H9 (cell line): ENCODE measurements around the gene GJA8. TPM values are rescaled to one million over a fixed set of nuclear protein-coding genes. Genes with fewer than 3 reads are reported as not detected.

Experiments used
- DNase-seq: peaks from one replicate; pipeline ENCODE4 v3.0.0-alpha.2; 2017
- H2AFZ ChIP-seq: one replicate; pipeline ENCODE4 v1.6.1; 2013; ENCODE audit warnings: mild to moderate bottlenecking, low read length, control low read depth, moderate library complexity
- H2AK5ac ChIP-seq: 2 replicates; pipeline ENCODE4 v1.6.1; 2013; ENCODE audit warnings: low read length, control low read depth, mixed read lengths; ENCODE audit not compliant: insufficient read length
- H2BK120ac ChIP-seq: one replicate; pipeline ENCODE4 v1.6.1; 2013; ENCODE audit warnings: low read depth, mild to moderate bottlenecking, low read length, control low read depth, inconsistent platforms; ENCODE audit not compliant: poor library complexity, severe bottlenecking
- H2BK12ac ChIP-seq: 2 replicates; pipeline ENCODE4 v1.6.1; 2013; ENCODE audit warnings: low read length, control low read depth, mixed read lengths, low read depth; ENCODE audit not compliant: insufficient read length
- H2BK15ac ChIP-seq: 2 replicates; pipeline ENCODE4 v1.6.1; 2013; ENCODE audit warnings: low read depth, low read length, control low read depth
- H2BK20ac ChIP-seq: one replicate; pipeline ENCODE4 v1.6.1; 2013; ENCODE audit warnings: low read depth, mild to moderate bottlenecking, low read length, control low read depth, inconsistent platforms; ENCODE audit not compliant: poor library complexity, severe bottlenecking
- H2BK5ac ChIP-seq: 2 replicates; pipeline ENCODE4 v1.6.1; 2013; ENCODE audit warnings: low read length, control low read depth, mixed read lengths; ENCODE audit not compliant: insufficient read length
- H3K14ac ChIP-seq: 2 replicates; pipeline ENCODE4 v1.6.1; 2013; ENCODE audit warnings: low read length, control low read depth; ENCODE audit not compliant: insufficient read depth
- H3K18ac ChIP-seq: 2 replicates; pipeline ENCODE4 v1.6.1; 2013; ENCODE audit warnings: low read depth, mild to moderate bottlenecking, mixed read lengths, low read length, control low read depth; ENCODE audit not compliant: insufficient read length
- H3K23ac ChIP-seq: 2 replicates; pipeline ENCODE4 v1.6.1; 2013; ENCODE audit warnings: low read length, control low read depth, mixed read lengths, low read depth; ENCODE audit not compliant: insufficient read length
- H3K23me2 ChIP-seq: 2 replicates; pipeline ENCODE4 v1.6.1; 2013; ENCODE audit warnings: low read depth, mild to moderate bottlenecking, mixed read lengths, low read length, control low read depth; ENCODE audit not compliant: insufficient read length, poor library complexity, severe bottlenecking
- H3K27ac ChIP-seq: 2 replicates; pipeline ENCODE4 v1.5.1; 2013; ENCODE audit warnings: low read length, control low read depth, mixed read lengths, low read depth; ENCODE audit not compliant: insufficient read length
- H3K27me3 ChIP-seq: 2 replicates; pipeline ENCODE4 v1.6.1; 2013; ENCODE audit warnings: low read length, control low read depth, inconsistent platforms; ENCODE audit not compliant: insufficient read depth
- H3K4ac ChIP-seq: 2 replicates; pipeline ENCODE4 v1.6.1; 2013; ENCODE audit warnings: low read depth, mild to moderate bottlenecking, control low read depth, inconsistent platforms, low read length, moderate library complexity
- H3K4me1 ChIP-seq: 2 replicates; pipeline ENCODE4 v1.6.1; 2013; ENCODE audit warnings: low read length, control low read depth, inconsistent platforms; ENCODE audit not compliant: insufficient read depth
- H3K4me2 ChIP-seq: 2 replicates; pipeline ENCODE4 v1.6.1; 2013; ENCODE audit warnings: low read length, control low read depth, mixed read lengths; ENCODE audit not compliant: insufficient read length, insufficient read depth
- H3K56ac ChIP-seq: 2 replicates; pipeline ENCODE4 v1.6.1; 2013; ENCODE audit warnings: low read depth, mild to moderate bottlenecking, mixed read lengths, low read length, control low read depth; ENCODE audit not compliant: insufficient read length
- H3K79me1 ChIP-seq: 2 replicates; pipeline ENCODE4 v1.6.1; 2013; ENCODE audit warnings: low read depth, mild to moderate bottlenecking, moderate library complexity, low read length, control low read depth, inconsistent platforms; ENCODE audit not compliant: insufficient read depth, poor library complexity, severe bottlenecking
- H3K79me2 ChIP-seq: 2 replicates; pipeline ENCODE4 v1.6.1; 2013; ENCODE audit warnings: low read length, control low read depth, inconsistent platforms; ENCODE audit not compliant: insufficient read depth
- H3K9ac ChIP-seq: 2 replicates; pipeline ENCODE4 v1.6.1; 2013; ENCODE audit warnings: low read length, control low read depth, mixed read lengths; ENCODE audit not compliant: insufficient read length; ENCODE audit errors: extremely low read depth
- H3K9me3 ChIP-seq: one replicate; pipeline ENCODE4 v1.6.1; 2013; ENCODE audit warnings: low read depth, low read length, inconsistent platforms; ENCODE audit not compliant: control insufficient read depth
- H3T11ph ChIP-seq: one replicate; pipeline ENCODE4 v1.6.1; 2013; ENCODE audit warnings: mild to moderate bottlenecking, low read length, control low read depth, inconsistent platforms
- H4K20me1 ChIP-seq: one replicate; pipeline ENCODE4 v1.6.1; 2013; ENCODE audit not compliant: control insufficient read depth, insufficient read length, insufficient read depth
- H4K5ac ChIP-seq: 2 replicates; pipeline ENCODE4 v1.6.1; 2013; ENCODE audit warnings: low read depth, mild to moderate bottlenecking, mixed read lengths, low read length, control low read depth; ENCODE audit not compliant: insufficient read length
- H4K8ac ChIP-seq: replicated peaks from 2 replicates; pipeline ENCODE4 v1.6.1; 2013; ENCODE audit warnings: low read length, control low read depth, mixed read lengths, low read depth; ENCODE audit not compliant: insufficient read length
- H4K91ac ChIP-seq: 2 replicates; pipeline ENCODE4 v1.6.1; 2013; ENCODE audit warnings: low read depth, mild to moderate bottlenecking, moderate library complexity, mixed read lengths, low read length, control low read depth; ENCODE audit not compliant: insufficient read length
- H3K27ac Mint-ChIP-seq, 3 experiments: 2 replicates in 2 of 3; 3 replicates in 1 of 3; pipeline ENCODE4 v1.8.0; 2020 to 2021; ENCODE audit warnings: mixed read lengths in 3 of 3, mild to moderate bottlenecking in 1 of 3, moderate library complexity in 1 of 3
- H3K27me3 Mint-ChIP-seq: 2 replicates; pipeline ENCODE4 v1.8.0; 2021; ENCODE audit warnings: low read depth, mild to moderate bottlenecking, moderate library complexity, mixed read lengths
- H3K36me3 Mint-ChIP-seq, 3 experiments: 2 replicates in 2 of 3; 3 replicates in 1 of 3; pipeline ENCODE4 v1.8.0; 2020 to 2021; ENCODE audit warnings: low read depth in 3 of 3, mixed read lengths in 3 of 3; ENCODE audit not compliant: insufficient read depth in 1 of 3
- H3K4me1 Mint-ChIP-seq, 2 experiments: 2 replicates each; pipeline ENCODE4 v1.8.0; 2020; ENCODE audit warnings: mixed read lengths in 2 of 2
- H3K4me3 Mint-ChIP-seq, 2 experiments: 2 replicates in 1 of 2; 3 replicates in 1 of 2; pipeline ENCODE4 v1.8.0; 2020 to 2021; ENCODE audit warnings: mild to moderate bottlenecking in 2 of 2, mixed read lengths in 2 of 2, moderate library complexity in 1 of 2
- H3K9me3 Mint-ChIP-seq, 2 experiments: 2 replicates in 1 of 2; 3 replicates in 1 of 2; pipeline ENCODE4 v1.8.0; 2020; ENCODE audit warnings: mild to moderate bottlenecking in 2 of 2, mixed read lengths in 2 of 2, moderate library complexity in 1 of 2
- CTCF ChIP-seq: fragments of 200-600 bp; sonication (generic); conservative IDR thresholded peaks from 3 replicates; pipeline ENCODE4 v1.8.0; 2021; ENCODE audit warnings: antibody characterized with exemption, mild to moderate bottlenecking
- WGBS: extraction: QIAGEN DNeasy Blood & Tissue Kit; methylation state at CpG from one replicate; pipeline ENCODE4 v1.1.7; 2013; ENCODE audit warnings: missing lambda C conversion rate, low lambda C conversion rate, mixed read lengths; ENCODE audit not compliant: insufficient read length; ENCODE audit errors: extremely low coverage; 5-methylcytosine and 5-hydroxymethylcytosine counted together
- total RNA-seq: library from RNA; stranded (reverse); gene quantifications from 2 replicates; pipeline ENCODE4 v1.2.1, GENCODE V29; 2021

GJA8 gene
- total RNA-seq, 1 experiment from 2014 or later: not detected

DNA sequence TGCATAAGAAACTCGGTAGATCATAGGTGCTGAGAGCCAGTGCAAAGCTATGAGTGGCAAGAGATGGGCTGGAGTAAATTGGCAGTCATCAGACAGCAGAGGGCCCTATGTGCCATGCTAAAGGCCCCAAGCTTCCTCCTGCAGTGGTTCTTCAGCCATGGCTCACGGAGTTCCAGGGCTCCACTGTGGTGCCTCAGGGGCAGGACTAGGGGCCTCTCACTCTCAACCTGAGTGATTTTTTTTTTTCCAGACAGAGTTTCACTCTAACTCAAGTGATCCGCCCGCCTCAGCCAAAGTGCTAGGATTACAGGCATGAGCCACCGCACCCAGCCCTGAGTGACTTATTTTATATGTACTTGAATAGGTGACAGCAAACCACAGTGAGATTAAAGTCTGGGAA is 10.4 kb upstream of the GJA8 start:
- Histone ChIP-seq H3K14ac (no peak overlapping the region), H2BK12ac (no peak overlapping the region), H3K9me3 (no peaks in the 10 kb centered on the region), H4K91ac (no peak overlapping the region), H2AK5ac (no peak overlapping the region), H2BK5ac (no peak overlapping the region), H2BK15ac (no peak overlapping the region), H4K20me1 (no peaks in the 10 kb centered on the region), H4K5ac (no peak overlapping the region), H2AFZ (no peak overlapping the region), H3K4me1 (no peaks in the 10 kb centered on the region), H2BK20ac (no peak overlapping the region), H3K27ac (no peak overlapping the region), H3K18ac (no peak overlapping the region), H3K23me2 (no peaks in the 10 kb centered on the region), H4K8ac (no peak overlapping the region), H3K79me2 (no peaks in the 10 kb centered on the region), H3K23ac (no peak overlapping the region), H3K56ac (no peak overlapping the region), H3K9ac (no peak overlapping the region), H3K4ac (no peak overlapping the region), H3K79me1 (no peaks in the 10 kb centered on the region), H2BK120ac (no peak overlapping the region), H3T11ph (no peak overlapping the region), H3K27me3 (no peaks in the 10 kb centered on the region), H3K4me2 (no peak overlapping the region)
- H3K9me3 Mint-ChIP-seq: no peaks in the 10 kb centered on the region
- no peaks in the 10 kb centered on the region for H3K27me3 Mint-ChIP-seq
- WGBS: no CpG with 5 or more reads among the region's 5 CpGs
- peak; percentile 58 for DNase-seq
- peaks cover 16 to 18% of the 10 kb centered on the region in 2 experiments for H3K4me1 Mint-ChIP-seq
- H3K36me3 Mint-ChIP-seq: no peaks in the 10 kb centered on the region
- H3K4me3 Mint-ChIP-seq: no peak overlapping the region
- no peak overlapping the region; a peak in 1 of 7 replicates for H3K27ac Mint-ChIP-seq
- no peak; the same call in 2 of the 3 replicates for TF ChIP-seq CTCF
